ENCODE measurements around the gene ARID1B.

GRCh38 chr6:156956286-156956685, 179.1 kb downstream of the ARID1B start:
- no peak for TF ChIP-seq ATF2 (CRISPR knock-in tag; IDR thresholded peaks at IDR 0.05; ENCODE audit: borderline replicate concordance, low read depth)
- TF ChIP-seq CTCF (IDR thresholded peaks at IDR 0.05): no peak
- no peak for TF ChIP-seq KAT7 (CRISPR knock-in tag; IDR thresholded peaks at IDR 0.05; ENCODE audit: borderline replicate concordance)
- no peak for TF ChIP-seq NR1H2 (CRISPR knock-in tag; IDR thresholded peaks at IDR 0.05)
- TF ChIP-seq ZNF512 (CRISPR knock-in tag; IDR thresholded peaks at IDR 0.05; ENCODE audit: borderline replicate concordance): no peak
- no peak for TF ChIP-seq ZNF423 (CRISPR knock-in tag; IDR thresholded peaks at IDR 0.05)
- no peak for TF ChIP-seq FOXK1 (CRISPR knock-in tag; IDR thresholded peaks at IDR 0.05)
- TF ChIP-seq ATF3 (CRISPR knock-in tag; conservative IDR thresholded peaks at IDR 0.05): no peak
- no peak for TF ChIP-seq MYBL2 (CRISPR knock-in tag; IDR thresholded peaks at IDR 0.05)
- TF ChIP-seq PREB (CRISPR knock-in tag; IDR thresholded peaks at IDR 0.05; ENCODE audit: borderline replicate concordance): no peak
- TF ChIP-seq ESRRA (CRISPR knock-in tag; IDR thresholded peaks at IDR 0.05; ENCODE audit: borderline replicate concordance): no peak
